CD4-positive, alpha-beta T cell (primary cell): ENCODE measurements around the gene ZNF710. TPM values are rescaled to one million over a fixed set of nuclear protein-coding genes. Genes with fewer than 3 reads are reported as not detected.

Experiments
- ATAC-seq: fragments of 200-7000 bp; cut with Tn5 transposase; one replicate; pipeline ENCODE4 v1.10.0; 2022; ENCODE audit warnings: mild to moderate bottlenecking; ENCODE audit not compliant: poor library complexity
- CTCF ChIA-PET: fragments of 350-600 bp; sonication (Branson Sonifier 250); formaldehyde crosslinking; loops from one replicate; lab custom pipeline; 2021; ENCODE audit warnings: antibody characterized with exemption, inconsistent platforms; lab: Charles Lee
- POLR2A ChIA-PET: fragments of 350-600 bp; sonication (Branson Sonifier 250); formaldehyde crosslinking; loops from one replicate; lab custom pipeline; 2021; ENCODE audit warnings: antibody characterized with exemption, inconsistent platforms; lab: Charles Lee
- DNase-seq, 14 experiments: peaks; one replicate each; pipeline ENCODE4 v3.0.0-alpha.2; 2013 to 2020; ENCODE audit warnings: mixed read lengths in 2 of 14
- H3K27ac ChIP-seq, 2 donors: one replicate each; pipeline versions ENCODE4 v1.5.1 to v1.7.0; 2013; ENCODE audit warnings: low read length in 2 of 2, low read depth in 1 of 2, mild to moderate bottlenecking in 1 of 2
- H3K27me3 ChIP-seq, 2 experiments: 1 replicate in 1 of 2; 2 replicates in 1 of 2; pipeline versions ENCODE4 v1.6.1 to v1.7.0; 2013; ENCODE audit warnings: low read length in 2 of 2, control low read depth in 1 of 2, mild to moderate bottlenecking in 1 of 2, moderate library complexity in 1 of 2; ENCODE audit not compliant: insufficient read depth in 2 of 2, control insufficient read depth in 1 of 2
- H3K36me3 ChIP-seq: one replicate; pipeline ENCODE4 v1.6.1; 2013; ENCODE audit warnings: low read length, control low read depth; ENCODE audit not compliant: insufficient read depth
- H3K4me1 ChIP-seq: one replicate; pipeline ENCODE4 v1.6.1; 2013; ENCODE audit warnings: low read length, control low read depth; ENCODE audit not compliant: insufficient read depth
- H3K4me3 ChIP-seq: one replicate; pipeline ENCODE4 v1.5.1; 2013; ENCODE audit warnings: mild to moderate bottlenecking, low read length, moderate library complexity
- H3K9me3 ChIP-seq, 2 experiments: 1 replicate in 1 of 2; 2 replicates in 1 of 2; pipeline versions ENCODE4 v1.6.1 to v1.7.0; 2013; ENCODE audit warnings: low read length in 2 of 2, mild to moderate bottlenecking in 2 of 2, control low read depth in 1 of 2, moderate library complexity in 1 of 2; ENCODE audit not compliant: control insufficient read depth in 1 of 2, insufficient read depth in 1 of 2
- H3K27ac Mint-ChIP-seq: one replicate; pipeline ENCODE4 v1.8.0; 2020; ENCODE audit warnings: mixed read lengths
- H3K27me3 Mint-ChIP-seq: one replicate; pipeline ENCODE4 v1.8.0; 2021; ENCODE audit warnings: mixed read lengths
- H3K36me3 Mint-ChIP-seq: one replicate; pipeline ENCODE4 v1.8.0; 2021; ENCODE audit warnings: low read depth, mixed read lengths
- H3K4me1 Mint-ChIP-seq: one replicate; pipeline ENCODE4 v1.8.0; 2021; ENCODE audit warnings: low read depth, mixed read lengths
- H3K4me3 Mint-ChIP-seq: one replicate; pipeline ENCODE4 v1.8.0; 2020; ENCODE audit warnings: mild to moderate bottlenecking, mixed read lengths
- H3K9me3 Mint-ChIP-seq: one replicate; pipeline ENCODE4 v1.8.0; 2020; ENCODE audit warnings: mixed read lengths
- CTCF ChIP-seq: fragments of 200-600 bp; IDR thresholded peaks from one replicate; pipeline ENCODE4 v1.8.0; 2022; ENCODE audit warnings: antibody characterized with exemption, mild to moderate bottlenecking
- intact Hi-C, 2 experiments: fragments of 100-400 bp; cut with DNase I in 1 of 2; cut with micrococcal nuclease in 1 of 2; formaldehyde crosslinking; loops; one replicate each; pipeline versions ENCODE4 v1.15.1 to v1.9.0; 2023 to 2025; cut with DNase I, micrococcal nuclease
- total RNA-seq, 174 experiments: library from RNA in 2 of 174; stranded (reverse) in 2 of 174; gene quantifications; one replicate each; pipeline ENCODE4 v1.2.3 and lab custom pipeline; 2021 to 2026

The ZNF710 gene
- total RNA-seq, 2 experiments from 2014 or later: 6.5 to 7.7 TPM

DNA sequence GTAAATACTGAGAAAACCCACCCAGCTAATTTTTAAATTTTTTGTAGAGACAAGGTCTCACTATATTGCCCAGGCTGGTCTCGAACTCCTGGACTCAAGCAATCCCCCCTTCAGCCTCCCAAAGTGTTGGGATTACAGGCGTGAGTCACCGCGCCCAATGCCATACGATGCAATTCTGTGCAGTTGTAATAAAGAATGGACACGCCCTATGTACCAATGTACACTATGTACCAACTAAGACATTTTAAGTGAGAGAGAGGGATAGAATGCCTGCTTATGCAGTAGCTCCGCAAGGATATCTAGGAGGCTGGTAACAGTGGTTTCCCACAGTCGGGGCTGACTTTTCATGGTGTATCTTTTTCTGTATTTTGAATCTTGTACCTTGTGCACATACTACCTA is 14.6 kb downstream of the ZNF710 start:
- peaks cover 59% of the 10 kb centered on the region for H3K4me1 Mint-ChIP-seq
- H3K27ac ChIP-seq: no peak overlapping the region
- no peaks in the 10 kb centered on the region for H3K36me3 ChIP-seq
- no peak for TF ChIP-seq CTCF
- H3K9me3 Mint-ChIP-seq: no peaks in the 10 kb centered on the region
- H3K27ac Mint-ChIP-seq: no peak overlapping the region
- no peaks in the 10 kb centered on the region for H3K36me3 Mint-ChIP-seq
- ChIA-PET POLR2A (no interaction called here), CTCF (no interaction called here)
- H3K4me3 Mint-ChIP-seq: no peak overlapping the region
- ATAC-seq: no peak
- H3K27me3 Mint-ChIP-seq: no peaks in the 10 kb centered on the region
- peaks cover 7 to 15% of the 10 kb centered on the region in 2 experiments for H3K9me3 ChIP-seq
- H3K4me1 ChIP-seq: peaks cover 48% of the 10 kb centered on the region
- H3K27me3 ChIP-seq: no peaks in the 10 kb centered on the region
- no peak overlapping the region for H3K4me3 ChIP-seq
- no peak for DNase-seq
- intact Hi-C loops: loop anchor here (1.0 to 2.0 kb wide), 2 partner anchors 14 to 15 kb away; partner anchors contain the start of gene ZNF710 (in 1 of the 2)

DNA sequence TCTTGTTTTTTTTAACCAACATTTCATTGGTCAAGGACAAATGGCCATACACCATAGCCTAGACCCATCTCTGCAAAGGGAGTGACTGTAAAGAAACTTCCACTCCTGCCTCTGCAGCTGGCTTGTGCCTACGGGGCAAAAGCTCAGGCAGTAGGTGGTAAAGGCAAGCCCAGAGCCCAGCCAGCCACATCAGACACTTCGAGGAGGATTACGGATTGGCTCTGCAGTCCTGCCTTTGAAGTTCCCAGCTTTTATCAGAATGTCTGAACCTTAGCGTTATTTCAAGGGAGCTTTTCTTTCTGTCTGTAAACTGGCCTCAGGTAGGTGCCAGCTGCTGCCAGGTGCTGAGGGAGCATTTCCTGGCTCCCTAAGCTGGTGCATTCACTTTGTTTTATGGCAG is 15.6 kb downstream of the ZNF710 start:
- intact Hi-C loops: loop anchor here in 1 of 2 experiments (1.0 kb wide), 1 partner anchor 13 kb away; no protein-coding TSS in a partner anchor
- Histone ChIP-seq H3K36me3 (no peaks in the 10 kb centered on the region), H3K4me1 (peaks cover 47% of the 10 kb centered on the region), H3K27ac (no peak overlapping the region), H3K9me3 (peaks cover 2 to 7% of the 10 kb centered on the region in 2 experiments), H3K4me3 (no peak overlapping the region), H3K27me3 (no peaks in the 10 kb centered on the region)
- Mint-ChIP-seq H3K9me3 (no peaks in the 10 kb centered on the region), H3K27ac (no peak overlapping the region), H3K4me3 (peak overlapping the region; percentile 11), H3K4me1 (peaks cover 59% of the 10 kb centered on the region), H3K36me3 (no peaks in the 10 kb centered on the region), H3K27me3 (no peaks in the 10 kb centered on the region)
- CTCF ChIA-PET: no interaction called here
- no peak for TF ChIP-seq CTCF
- DNase-seq (peak in 1 of 14 experiments; percentile 39), ATAC-seq (peak; percentile 18)
- POLR2A ChIA-PET: interaction anchor here (1.0 to 1.8 kb wide), 2 partner anchors 14 to 80 kb away, joined by 5 to 11 read pairs; no protein-coding TSS in a partner anchor

DNA sequence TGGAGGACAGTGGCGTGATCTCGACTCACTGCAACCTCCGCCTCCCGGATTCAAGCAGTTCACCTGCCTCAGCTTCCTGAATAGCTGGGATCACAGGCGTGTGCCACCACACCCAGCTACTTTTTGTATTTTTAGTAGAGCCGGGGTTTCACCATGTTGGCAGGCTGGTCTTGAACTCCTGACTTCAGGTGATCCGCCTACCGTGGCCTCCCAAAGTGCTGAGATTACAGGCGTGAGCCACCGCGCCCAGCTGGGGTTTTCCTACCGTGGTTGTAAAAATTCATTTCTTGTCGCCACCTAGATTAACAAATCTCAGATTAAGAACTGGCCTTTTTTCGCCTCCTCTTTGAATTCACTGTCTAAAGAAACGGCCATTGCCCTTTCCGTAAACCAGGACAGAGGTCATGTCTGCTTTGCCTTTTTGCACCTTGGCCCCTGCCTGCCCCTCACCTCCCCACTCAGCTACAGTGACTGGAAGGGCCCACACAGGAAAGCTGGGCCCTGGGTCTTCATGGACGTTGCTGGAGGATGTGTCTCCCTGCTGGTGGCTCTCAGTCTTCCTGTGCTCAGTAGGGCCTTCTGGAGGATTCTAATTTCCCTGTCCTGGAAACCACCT is 17.2 kb downstream of the ZNF710 start:
- CTCF ChIA-PET: interaction anchor here (1.2 kb wide), 1 partner anchor 53 kb away, joined by 5 read pairs; no protein-coding TSS in a partner anchor
- Mint-ChIP-seq H3K4me1 (peaks cover 61% of the 10 kb centered on the region), H3K27ac (no peak overlapping the region), H3K4me3 (no peak overlapping the region), H3K27me3 (no peaks in the 10 kb centered on the region), H3K9me3 (no peaks in the 10 kb centered on the region), H3K36me3 (no peaks in the 10 kb centered on the region)
- intact Hi-C loops: no loop called here
- no peak for TF ChIP-seq CTCF
- peaks cover 35% of the 10 kb centered on the region for H3K4me1 ChIP-seq
- POLR2A ChIA-PET: interaction anchor here (0.9 kb wide), 2 partner anchors 10 to 16 kb away, joined by 3 to 4 read pairs; no protein-coding TSS in a partner anchor
- no peaks in the 10 kb centered on the region for H3K9me3 ChIP-seq
- no peak for DNase-seq
- H3K4me3 ChIP-seq: no peak overlapping the region
- peaks cover 5% of the 10 kb centered on the region for H3K36me3 ChIP-seq
- no peak for ATAC-seq
- no peak overlapping the region for H3K27ac ChIP-seq
- H3K27me3 ChIP-seq: no peaks in the 10 kb centered on the region
